Measurements from ENCODE around the gene FRS3. TPM values are rescaled to one million over a fixed set of nuclear protein-coding genes. Genes with fewer than 3 reads are reported as not detected.

FRS3 gene
- total RNA-seq, 2 donors from 2014 or later = 4.0 to 5.2 TPM

DNA sequence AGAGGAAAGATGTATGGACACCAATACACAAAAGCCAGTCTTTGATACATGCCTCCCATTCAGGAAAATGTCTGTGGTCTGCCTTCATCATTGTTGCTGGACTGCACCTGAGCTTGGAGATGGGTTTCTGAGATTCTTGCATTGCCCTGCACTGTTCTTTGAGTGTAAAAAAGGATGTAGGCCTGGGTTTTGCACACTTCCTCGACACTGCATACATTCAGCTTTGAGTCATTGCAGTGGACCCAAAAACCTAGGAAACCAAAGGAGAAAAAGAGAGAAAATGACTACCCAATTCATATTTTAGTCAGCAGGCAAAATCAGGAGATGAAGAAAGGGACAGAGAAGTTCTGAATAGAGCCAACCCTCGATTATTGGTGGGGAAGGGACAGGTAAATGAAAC, 16.8 kb upstream of the FRS3 start:
- ATAC-seq = no peak
- intact Hi-C loops (cut with DNase I) = no loop called here
- DNase-seq = no peak

GRCh38 chr6:41791984-41792383, 12.3 kb upstream of the FRS3 start:
- DNase-seq = no peak

GRCh38 chr6:41791305-41791704, 11.6 kb upstream of the FRS3 start:
- DNase-seq (no peak), ATAC-seq (no peak)
- intact Hi-C loops (cut with DNase I) = no loop called here

More at GRCh38 chr6:41791984-41792383, 12.3 kb upstream of the FRS3 start:
- intact Hi-C loops (cut with DNase I) = no loop called here
- no peak for ATAC-seq

DNA sequence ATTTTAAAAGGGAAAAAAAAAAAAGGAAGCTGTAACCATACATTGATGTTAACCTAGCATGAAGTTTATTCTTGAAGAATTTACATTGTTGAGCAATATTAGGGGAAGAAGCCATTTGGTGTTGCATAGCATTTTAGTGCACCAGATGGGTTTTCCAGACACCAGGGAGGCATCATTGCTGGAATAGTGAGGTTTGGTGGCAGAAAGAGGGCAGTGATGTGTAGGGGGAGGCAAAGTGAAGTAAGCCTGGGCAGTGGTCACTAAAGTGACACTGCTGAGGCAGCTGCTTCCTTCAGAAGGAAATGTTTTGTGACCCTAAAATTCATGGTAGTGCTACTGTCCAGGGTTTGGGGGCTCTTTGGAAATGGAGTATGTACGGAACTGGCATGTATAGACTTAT, 10.3 kb upstream of the FRS3 start:
- intact Hi-C loops (cut with DNase I) = no loop called here
- ATAC-seq (no peak), DNase-seq (no peak)

- ATAC-seq (no peak), DNase-seq (no peak)
- intact Hi-C loops (cut with DNase I) = loop anchor here (5.0 to 10.0 kb wide), 3 partner anchors 133 to 425 kb away; partner anchors contain the start of genes BYSL (in 2 of the 2), MED20 (in 2 of the 2) and MRPS10 (in 1 of the 2)
These were observed 9.7 kb upstream of the FRS3 start for GRCh38 chr6:41789390-41789724.

DNA sequence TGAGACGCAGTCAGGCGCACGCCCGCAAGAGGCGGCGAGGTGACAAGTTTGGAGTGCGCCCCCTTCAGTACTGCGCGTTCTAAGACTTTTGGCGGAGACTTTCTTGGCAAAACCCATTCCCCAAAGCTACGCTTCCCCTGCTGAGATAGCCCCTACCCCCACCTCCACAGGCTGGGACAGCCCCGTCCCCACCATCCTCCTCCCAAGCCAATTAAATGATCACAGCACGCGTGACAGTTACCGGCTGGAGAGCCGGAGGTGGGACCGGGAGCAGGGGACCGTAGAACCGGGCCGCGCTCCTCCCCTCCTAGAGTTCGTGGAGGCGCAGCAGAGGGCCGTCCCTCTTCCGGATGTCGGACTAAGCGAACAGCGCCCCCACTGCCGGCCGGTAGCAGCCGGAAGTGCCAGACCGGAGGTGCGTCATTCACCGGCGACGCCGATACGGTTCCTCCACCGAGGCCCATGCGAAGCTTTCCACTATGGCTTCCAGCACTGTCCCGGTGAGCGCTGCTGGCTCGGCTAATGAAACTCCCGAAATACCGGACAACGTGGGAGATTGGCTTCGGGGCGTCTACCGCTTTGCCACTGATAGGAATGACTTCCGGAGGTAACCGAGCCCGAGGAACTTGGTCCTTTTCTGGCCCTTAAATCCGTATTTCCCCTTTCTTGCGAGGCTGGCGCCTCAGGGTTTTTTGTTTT, 7.7 kb upstream of the FRS3 start, which contains the start of gene TOMM6:
Gene TOMM6, plus strand, starts transcription at position 476 of the 699 bp plus-strand sequence. Its CDS starts 4 bp downstream, at position 480.
- DNase-seq (peak; percentile 97), ATAC-seq (peak; percentile 89)
- intact Hi-C loops (cut with DNase I) = loop anchor here (5.0 to 10.0 kb wide), 3 partner anchors 135 to 427 kb away; partner anchors contain the start of genes BYSL (in 2 of the 2), MED20 (in 2 of the 2) and MRPS10 (in 1 of the 2)

DNA sequence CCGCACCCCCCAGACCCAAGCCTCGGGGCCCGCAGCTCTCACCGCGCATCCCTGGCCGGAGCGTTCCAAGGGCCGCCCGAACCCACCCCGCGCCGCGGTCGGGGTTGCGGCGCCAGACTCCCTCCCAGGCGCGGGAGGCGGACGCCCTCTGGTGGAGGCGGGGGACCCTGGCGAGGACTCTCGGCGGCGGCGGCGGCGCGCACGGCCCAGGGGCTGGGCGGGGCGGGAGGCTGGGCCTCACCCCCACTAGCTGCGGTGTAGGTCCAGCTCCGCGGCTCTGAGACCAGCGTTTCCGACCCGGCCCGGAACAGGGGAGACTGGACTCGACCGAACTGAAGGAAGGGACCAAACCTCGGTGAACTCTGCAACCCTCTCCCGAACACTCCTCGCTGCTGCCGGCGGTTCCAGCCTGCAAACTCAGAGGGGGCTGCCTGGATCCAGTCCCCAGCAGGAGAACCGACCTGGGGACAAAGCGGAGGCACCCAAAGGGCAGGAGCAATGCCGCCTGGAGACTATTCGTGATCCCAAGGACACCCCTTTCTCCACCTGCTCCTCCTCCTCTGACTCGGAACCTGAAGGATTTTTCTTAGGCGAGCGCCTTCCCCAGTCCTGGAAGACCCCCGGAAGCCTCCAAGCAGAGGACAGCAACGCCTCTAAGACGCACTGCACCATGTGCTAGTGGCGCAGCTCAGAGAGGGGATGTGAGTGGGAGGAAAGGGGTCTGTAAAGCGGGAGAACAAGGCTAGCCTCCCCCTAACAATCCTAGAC, 6.9 kb upstream of the FRS3 start:
- DNase-seq (peak; percentile 91), ATAC-seq (peak; percentile 93)
- intact Hi-C loops (cut with DNase I) = loop anchor here (5.0 to 10.0 kb wide), 3 partner anchors 136 to 428 kb away; partner anchors contain the start of genes BYSL (in 2 of the 2), MED20 (in 2 of the 2) and MRPS10 (in 1 of the 2)

DNA sequence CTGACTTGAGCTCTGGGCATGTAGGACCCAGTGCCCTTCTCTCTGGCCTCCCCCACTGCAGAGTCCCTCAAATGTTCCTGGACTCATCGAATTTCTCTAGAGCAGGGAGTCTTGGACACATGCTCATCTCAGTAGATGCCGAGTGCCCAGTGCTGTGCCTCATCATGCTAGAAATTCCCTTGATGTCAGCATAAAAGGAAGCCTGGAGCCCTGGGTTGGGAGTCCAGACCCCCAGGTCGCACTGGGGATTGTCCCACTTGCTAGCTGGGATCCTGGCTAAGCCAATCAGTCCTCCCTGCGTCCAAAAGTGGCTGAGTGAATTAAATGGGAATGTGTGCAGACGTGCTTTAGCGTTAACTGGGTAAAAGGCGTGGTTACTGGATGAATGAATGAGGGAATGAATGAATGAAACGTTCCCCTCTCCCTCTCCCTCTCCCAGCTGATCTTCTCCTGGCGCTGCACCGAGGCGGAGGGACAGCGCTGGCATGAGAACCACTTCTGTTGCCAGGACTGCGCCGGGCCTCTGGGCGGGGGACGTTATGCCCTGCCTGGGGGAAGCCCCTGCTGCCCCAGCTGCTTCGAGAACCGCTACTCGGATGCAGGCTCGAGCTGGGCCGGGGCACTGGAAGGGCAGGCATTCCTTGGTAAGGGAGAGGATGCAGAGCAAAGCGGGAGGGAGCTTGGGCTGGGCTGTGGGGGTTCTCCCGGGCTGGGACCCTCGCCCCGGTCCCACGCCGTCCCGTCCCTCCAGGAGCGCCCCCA, 6.2 kb upstream of the FRS3 start:
- ATAC-seq = peak; percentile 6 to 10
- peak; percentile 45 for DNase-seq
- intact Hi-C loops (cut with DNase I) = loop anchor here (5.0 to 10.0 kb wide), 3 partner anchors 136 to 429 kb away; partner anchors contain the start of genes BYSL (in 2 of the 2), MED20 (in 2 of the 2) and MRPS10 (in 1 of the 2)

DNA sequence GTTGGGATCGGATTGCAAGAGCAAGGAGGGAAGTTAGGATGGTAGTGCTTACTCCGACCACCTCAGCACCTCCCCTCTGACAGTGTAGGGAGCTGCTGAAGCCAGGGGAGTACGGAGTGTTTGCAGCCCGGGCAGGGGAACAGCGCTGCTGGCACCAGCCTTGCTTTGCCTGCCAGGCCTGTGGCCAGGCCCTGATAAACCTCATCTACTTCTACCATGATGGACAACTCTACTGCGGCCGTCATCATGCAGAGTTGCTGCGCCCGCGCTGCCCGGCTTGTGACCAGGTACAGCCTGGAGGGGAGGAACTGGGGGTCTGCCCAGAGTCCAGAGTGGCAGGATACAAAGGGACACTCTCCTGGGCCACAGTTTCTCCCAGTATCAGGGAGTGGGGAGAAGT, 5.6 kb upstream of the FRS3 start:
- intact Hi-C loops (cut with DNase I) = loop anchor here (5.0 to 10.0 kb wide), 3 partner anchors 137 to 430 kb away; partner anchors contain the start of genes BYSL (in 2 of the 2), MED20 (in 2 of the 2) and MRPS10 (in 1 of the 2)
- ATAC-seq (no peak), DNase-seq (no peak)

GRCh38 chr6:41784581-41785171, 5.0 kb upstream of the FRS3 start:
- DNase-seq = no peak
- ATAC-seq = no peak
- intact Hi-C loops (cut with DNase I) = loop anchor here (5.0 to 10.0 kb wide), 4 partner anchors 138 to 430 kb away; partner anchors contain the start of genes BYSL (in 2 of the 2), MED20 (in 2 of the 2) and MRPS10 (in 1 of the 2)

GRCh38 chr6:41783106-41783780, 3.5 kb upstream of the FRS3 start:
- no peak for ATAC-seq
- intact Hi-C loops (cut with DNase I) = loop anchor here (5.0 to 10.0 kb wide), 3 partner anchors 142 to 432 kb away; partner anchors contain the start of genes BYSL (in 1 of the 2), MED20 (in 1 of the 2) and MRPS10 (in 1 of the 2)
- no peak for DNase-seq

DNA sequence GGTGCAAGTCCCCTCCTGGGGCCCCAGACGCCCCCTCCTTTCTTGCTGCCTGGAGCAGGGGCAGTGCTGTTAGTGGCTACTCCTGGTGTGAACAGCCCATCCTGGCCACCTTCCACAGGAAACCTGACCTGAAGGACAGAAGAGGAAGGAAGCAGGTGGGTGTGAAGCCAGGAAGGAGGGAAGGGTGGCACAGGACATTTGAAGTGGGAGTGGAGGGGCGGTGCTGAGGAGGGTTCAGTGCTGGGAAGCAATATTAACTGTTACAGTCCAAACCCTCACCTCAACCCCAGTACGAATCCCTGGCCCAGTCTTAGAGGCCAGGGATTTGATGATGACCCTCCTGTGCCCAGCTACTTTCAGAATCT, 1.6 kb upstream of the FRS3 start:
- intact Hi-C loops (cut with DNase I) = loop anchor here (2.0 to 10.0 kb wide), 4 partner anchors 143 to 433 kb away; partner anchors contain the start of genes BYSL (in 1 of the 2), MED20 (in 1 of the 2) and MRPS10 (in 1 of the 2)
- DNase-seq = peak; percentile 51

GRCh38 chr6:41780551-41781365, 1.1 kb upstream of the FRS3 start, which contains the start of gene PRICKLE4:
Gene PRICKLE4, plus strand, starts transcription at chr6:41780782. Its CDS starts 2,692 bp downstream, at chr6:41783474.
- DNase-seq = peak; percentile 60
- ATAC-seq = peak; percentile 44 to 73
- intact Hi-C loops (cut with DNase I) = loop anchor here (2.0 to 10.0 kb wide), 4 partner anchors 144 to 434 kb away; partner anchors contain the start of genes BYSL (in 1 of the 2), MED20 (in 1 of the 2) and MRPS10 (in 1 of the 2)

More for the DNA sequence above, 1.6 kb upstream of the FRS3 start:
- ATAC-seq = peak in 1 of 2 donors; percentile 1

GRCh38 chr6:41779336-41779735, 364 bp downstream of the FRS3 start:
- ATAC-seq (no peak), DNase-seq (no peak)
- intact Hi-C loops (cut with DNase I) = loop anchor here in 1 of 2 donors (5.0 to 10.0 kb wide), 2 partner anchors 75 to 412 kb away; no protein-coding TSS in a partner anchor

GRCh38 chr6:41778895-41779294, 805 bp downstream of the FRS3 start:
- DNase-seq (no peak), ATAC-seq (no peak)
- intact Hi-C loops (cut with DNase I) = loop anchor here in 1 of 2 donors (5.0 to 10.0 kb wide), 2 partner anchors 74 to 412 kb away; no protein-coding TSS in a partner anchor

DNA sequence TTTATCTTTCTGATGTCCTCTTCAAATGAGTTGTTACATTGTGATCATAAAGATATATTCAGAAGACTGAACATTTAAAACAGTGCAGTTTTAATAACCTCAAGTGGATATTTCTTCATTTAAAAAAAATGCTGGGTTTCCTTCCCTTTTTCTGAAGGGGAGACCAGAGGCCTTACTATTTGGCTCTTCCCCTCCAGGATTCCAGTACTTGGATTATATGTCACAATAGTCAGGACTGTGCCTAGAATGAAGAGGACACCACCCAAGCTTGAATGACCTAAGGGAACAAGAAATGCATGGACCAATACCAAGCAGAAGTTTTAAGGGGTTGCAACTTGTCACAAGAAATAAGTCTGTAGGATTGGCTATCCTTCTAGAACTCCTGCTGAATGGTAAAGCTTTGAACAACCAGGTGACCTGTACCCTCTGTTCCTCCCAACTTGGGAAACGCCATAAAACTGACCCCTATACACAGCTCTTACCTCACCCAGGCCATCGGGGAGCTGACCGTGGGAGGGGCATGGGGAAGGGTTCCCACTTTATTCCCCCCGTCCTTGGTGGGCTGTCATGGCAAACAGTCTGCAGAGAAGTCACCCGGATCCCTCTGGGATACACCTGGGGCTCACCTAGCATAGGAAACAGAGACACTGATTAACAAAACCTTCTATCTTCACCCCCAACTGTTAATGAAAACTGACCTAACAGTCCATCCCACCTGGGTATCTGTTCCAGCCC, 2.0 kb downstream of the FRS3 start:
- intact Hi-C loops (cut with DNase I) = loop anchor here in 1 of 2 donors (5.0 to 10.0 kb wide), 2 partner anchors 73 to 410 kb away; no protein-coding TSS in a partner anchor
- ATAC-seq (no peak), DNase-seq (no peak)

All from left cardiac atrium (tissue), 4 donors.